H1 (cell line): ENCODE results near the gene VWA5A. TPM values are rescaled to one million over a fixed set of nuclear protein-coding genes. Genes with fewer than 3 reads are reported as not detected.

Source experiments
- CBX8 ChIP-seq: fragments of 300-800, 300-1000 bp; sonication (generic); IDR thresholded peaks from 2 replicates; pipeline ENCODE4 v1.7.1; 2016; ENCODE audit warnings: low read depth, low read length, borderline replicate concordance
- CEBPB ChIP-seq: IDR thresholded peaks from 2 replicates; pipeline ENCODE4 v1.6.1; 2012; ENCODE audit warnings: low read depth, low read length
- CHD7 ChIP-seq: fragments of 300-600 bp; sonication (generic); IDR thresholded peaks from 2 replicates; pipeline ENCODE4 v1.7.1; 2012; ENCODE audit warnings: low read length, moderate library complexity, mild to moderate bottlenecking, inconsistent platforms; ENCODE audit not compliant: insufficient replicate concordance
- EGR1 ChIP-seq: IDR thresholded peaks from 2 replicates; pipeline ENCODE4 v1.6.1; 2011; ENCODE audit warnings: low read depth, low read length, borderline replicate concordance
- POLR2A ChIP-seq, 2 experiments: IDR thresholded peaks; 1 replicate in 1 of 2; 2 replicates in 1 of 2; pipeline ENCODE4 v1.6.1; 2011; ENCODE audit warnings: low read depth in 2 of 2, low read length in 2 of 2, mild to moderate bottlenecking in 2 of 2; ENCODE audit errors: control extremely low read depth in 1 of 2
- SIN3A ChIP-seq, 2 experiments: IDR thresholded peaks in 1 of 2; conservative IDR thresholded peaks in 1 of 2; 2 replicates each; pipeline ENCODE4 v1.6.1; 2011 to 2012; ENCODE audit warnings: low read length in 2 of 2, improper control_type of control experiment in 1 of 2, low read depth in 1 of 2, mild to moderate bottlenecking in 1 of 2
- SP4 ChIP-seq: IDR thresholded peaks from 2 replicates; pipeline ENCODE4 v1.6.1; 2012; ENCODE audit warnings: low read length, inconsistent platforms
- TEAD4 ChIP-seq: IDR thresholded peaks from 2 replicates; pipeline ENCODE4 v1.6.1; 2012; ENCODE audit warnings: low read depth, low read length, inconsistent platforms, mixed read lengths
- polyA plus RNA-seq, 7 experiments: library from polyadenylated mRNA; depleted of rRNA in 3 of 7; stranded (reverse) in 5 of 7; unstranded in 2 of 7; fragments of >200 nt in 5 of 7; fragments of 200-250 nt in 2 of 7; gene quantifications; 1 replicate in 5 of 7; 2 replicates in 1 of 7; 4 replicates in 1 of 7; pipeline versions ENCODE4 v1.2.1 to v1.2.3, GENCODE V29; 2011 to 2013; ENCODE audit warnings: missing spikeins in 2 of 7, mixed read lengths in 2 of 7
- total RNA-seq: library from RNA; stranded (reverse); fragmentation: NEBNext Ultra II Directional; extraction: Animal tissue kit (Norgen Biotek cat#: 25700); gene quantifications from 2 replicates; pipeline ENCODE4 v1.2.1, GENCODE V29; 2021

VWA5A gene
- total and polyA plus RNA-seq, 2 of the 8 experiments (the other 6 are each of a cell fraction or from before 2014, with no cell fraction given), result 12.5 to 20.4 TPM

GRCh38 chr11:124114942-124115781 lies at the start of gene VWA5A (continued):
- no peak for TF ChIP-seq CHD7
- peak; percentile 48 to 81 for TF ChIP-seq POLR2A (IDR thresholded peaks at IDR 0.05; ENCODE audit: control extremely low read depth in 1 of 2, low read depth in 2 of 2, low read length in 2 of 2)
- TF ChIP-seq SIN3A (conservative IDR thresholded peaks at IDR 0.05 in 1 of 2, IDR thresholded peaks at IDR 0.05 in 1 of 2; ENCODE audit: low read depth in 1 of 2, low read length in 2 of 2), result peak; percentile 56 to 89; a peak in 2 of 4 replicates
- no peak for TF ChIP-seq CEBPB
- peak; percentile 23 for TF ChIP-seq EGR1
- TF ChIP-seq CBX8, result no peak
- no peak for TF ChIP-seq SP4
- TF ChIP-seq TEAD4, result no peak
